HG03066 (cell line): ENCODE results near the gene OR4D1.
"Not testable (repeated sequence)": the region's sequence is repeated elsewhere in the genome, so short reads cannot be mapped to it uniquely, and the experiment has no call there.

Experiments used
- ATAC-seq: cut with Tn5 transposase; IDR thresholded peaks from one replicate; pipeline ENCODE4 v1.9.1; 2021; ENCODE audit warnings: low read depth; ENCODE audit not compliant: unreplicated experiment

Gene OR4D1

GRCh38 chr17:58147930-58148434 is at the start of gene OR4D1:
OR4D1 (plus strand) TSS chr17:58148384; CDS start chr17:58155154, 6,770 bp downstream.
- no peak for ATAC-seq

- ATAC-seq, result no peak
Observed at GRCh38 chr17:58100506-58100905, 47.7 kb upstream of the OR4D1 start.

GRCh38 chr17:58101898-58102297 is 46.3 kb upstream of the OR4D1 start:
- not testable (repeated sequence) for ATAC-seq

GRCh38 chr17:58105093-58105492 is 43.1 kb upstream of the OR4D1 start:
- ATAC-seq, result no peak

- ATAC-seq, result no peak
Observed at GRCh38 chr17:58107306-58107705, 40.9 kb upstream of the OR4D1 start.

- no peak for ATAC-seq
Observed at GRCh38 chr17:58109197-58109596, 39.0 kb upstream of the OR4D1 start.

GRCh38 chr17:58110012-58110411 is 38.2 kb upstream of the OR4D1 start:
- ATAC-seq, result no peak

GRCh38 chr17:58111676-58112075 is 36.5 kb upstream of the OR4D1 start:
- no peak for ATAC-seq

GRCh38 chr17:58112970-58113631 is 35.1 kb upstream of the OR4D1 start:
- ATAC-seq, result no peak

- no peak for ATAC-seq
Observed at GRCh38 chr17:58113947-58114346, 34.2 kb upstream of the OR4D1 start.

- no peak for ATAC-seq
Observed at GRCh38 chr17:58117382-58117781, 30.8 kb upstream of the OR4D1 start.

GRCh38 chr17:58119491-58119890 is 28.7 kb upstream of the OR4D1 start:
- ATAC-seq, result no peak

- ATAC-seq, result no peak
Observed at GRCh38 chr17:58120195-58120822, 27.9 kb upstream of the OR4D1 start.

GRCh38 chr17:58121925-58122324 is 26.3 kb upstream of the OR4D1 start:
- no peak for ATAC-seq

- no peak for ATAC-seq
Observed at GRCh38 chr17:58127846-58128245, 20.3 kb upstream of the OR4D1 start.

GRCh38 chr17:58132697-58133096 is 15.5 kb upstream of the OR4D1 start:
- ATAC-seq, result not testable (repeated sequence)

GRCh38 chr17:58136669-58137279 is 11.4 kb upstream of the OR4D1 start:
- ATAC-seq, result no peak

GRCh38 chr17:58141505-58141904 is 6.7 kb upstream of the OR4D1 start:
- ATAC-seq, result no peak

- not testable (repeated sequence) for ATAC-seq
Observed at GRCh38 chr17:58143335-58143734, 4.8 kb upstream of the OR4D1 start.

- no peak for ATAC-seq
Observed at GRCh38 chr17:58144801-58145200, 3.4 kb upstream of the OR4D1 start.

GRCh38 chr17:58148609-58149008 is 425 bp downstream of the OR4D1 start:
- ATAC-seq, result no peak

GRCh38 chr17:58150394-58150793 is 2.2 kb downstream of the OR4D1 start:
- no peak for ATAC-seq
